Kidney (tissue), 14 donors: ENCODE data around the gene DSCAM. TPM values are rescaled to one million over a fixed set of nuclear protein-coding genes. Genes with fewer than 3 reads are reported as not detected.

Experiments used
- DNase-seq, 5 donors: peaks; one replicate each; pipeline ENCODE4 v3.0.0-alpha.2; 2013 to 2020
- FAIRE-seq: peaks from 2 replicates; lab custom pipeline; 2012; peaks lifted over from hg19 to GRCh38; lab: Jason Lieb, UNC
- H3K27ac ChIP-seq, 2 donors: one replicate each; pipeline ENCODE4 v1.7.0; 2013; ENCODE audit warnings: low read depth in 2 of 2, low read length in 2 of 2, inconsistent platforms in 1 of 2
- H3K27me3 ChIP-seq: one replicate; pipeline ENCODE4 v1.7.1; 2013; ENCODE audit warnings: low read length, inconsistent platforms; ENCODE audit not compliant: control insufficient read depth, insufficient read depth
- H3K36me3 ChIP-seq, 3 donors: one replicate each; pipeline versions ENCODE4 v1.7.0 to v1.7.1; 2013; ENCODE audit warnings: low read length in 3 of 3, control low read depth in 1 of 3, inconsistent platforms in 1 of 3; ENCODE audit not compliant: insufficient read depth in 3 of 3, control insufficient read depth in 2 of 3
- H3K4me1 ChIP-seq, 3 donors: one replicate each; pipeline versions ENCODE4 v1.7.0 to v1.7.1; 2013; ENCODE audit warnings: low read length in 3 of 3, inconsistent platforms in 1 of 3, low read depth in 1 of 3; ENCODE audit not compliant: control insufficient read depth in 2 of 3, insufficient read depth in 2 of 3
- H3K4me3 ChIP-seq, 3 donors: one replicate each; pipeline versions ENCODE4 v1.7.0 to v1.8.1; 2013; ENCODE audit warnings: low read length in 3 of 3, control low read depth in 1 of 3, inconsistent platforms in 1 of 3
- H3K9ac ChIP-seq, 3 donors: one replicate each; pipeline versions ENCODE4 v1.7.0 to v1.7.1; 2013; ENCODE audit warnings: low read length in 3 of 3, control low read depth in 1 of 3, inconsistent platforms in 1 of 3
- H3K9me3 ChIP-seq, 3 donors: one replicate each; pipeline versions ENCODE4 v1.7.0 to v1.7.1; 2013; ENCODE audit warnings: low read length in 3 of 3, control low read depth in 1 of 3, inconsistent platforms in 1 of 3; ENCODE audit not compliant: control insufficient read depth in 2 of 3, insufficient read depth in 1 of 3
- CTCF ChIP-seq: IDR thresholded peaks from 3 replicates; pipeline ENCODE4 v1.5.1; 2012; ENCODE audit warnings: mild to moderate bottlenecking, moderate library complexity, borderline replicate concordance; ENCODE audit not compliant: insufficient read depth; ENCODE audit errors: extremely low read depth
- intact Hi-C: fragments of 100-400 bp; cut with DNase I; formaldehyde crosslinking; loops from one replicate; pipeline ENCODE4 v1.11.1; 2022
- polyA plus RNA-seq: library from polyadenylated mRNA; stranded (reverse); fragments of 350-450 nt; fragmentation: Illumina TruSeq; extraction: RNeasy Lipid Tissue Mini Kit (QIAGEN cat#74804); gene quantifications from one replicate; pipeline ENCODE4 v1.2.3, GENCODE V29; 2014; ENCODE audit warnings: low read depth, low replicate concordance; ENCODE audit not compliant: insufficient read depth
- total RNA-seq: library from RNA; stranded (reverse); fragmentation: NEBNext Ultra II Directional; extraction: Animal tissue kit (Norgen Biotek cat#: 25700); gene quantifications from one replicate; pipeline ENCODE4 v1.2.1, GENCODE V29; 2021
- donor health status: control.
- donor health status: control.
- donor health status: control.
- donor health status: control.
- donor health status: control.
- donor health status: DM: yes; HTN: yes; CAD: no.
- donor health status: Normal renal cell carcinoma (clear cell type).

The DSCAM gene
- total and polyA plus RNA-seq, 2 donors from 2014 or later: not detected

DNA sequence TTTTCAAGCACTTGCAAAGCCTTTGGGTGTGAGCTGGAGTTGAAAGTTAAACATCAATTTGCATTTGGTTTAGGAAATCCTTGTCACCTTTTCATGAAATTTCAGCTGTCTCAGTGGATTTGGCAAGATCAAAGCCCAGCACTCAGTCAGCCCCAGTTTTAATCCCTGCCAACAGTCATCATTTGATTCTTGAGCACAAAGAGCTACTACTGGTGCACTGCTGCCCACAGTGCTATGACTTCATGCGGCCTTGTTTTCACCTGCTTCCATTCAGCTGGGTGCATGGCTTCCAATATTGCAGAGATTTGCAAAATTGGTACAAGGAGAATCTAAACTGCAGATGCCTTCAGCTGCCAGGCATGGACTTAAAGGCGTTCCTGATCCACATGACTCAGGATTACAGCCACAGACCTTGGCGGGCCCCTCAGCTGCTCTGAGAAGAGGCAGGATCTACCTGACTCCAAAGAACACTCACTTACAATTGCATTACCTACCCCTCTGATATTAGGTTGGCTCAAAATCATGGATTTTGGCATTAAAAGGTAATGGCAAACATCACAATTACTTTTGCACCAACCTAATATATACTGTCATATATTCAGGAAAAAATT lies 259.1 kb downstream of the DSCAM start:
- Histone ChIP-seq H3K9ac (no peak overlapping the region), H3K27me3 (no peaks in the 10 kb centered on the region), H3K4me1 (no peaks in the 10 kb centered on the region), H3K36me3 (no peaks in the 10 kb centered on the region), H3K27ac (no peak overlapping the region), H3K4me3 (no peak overlapping the region), H3K9me3 (no peaks in the 10 kb centered on the region)
- no peak for TF ChIP-seq CTCF
- FAIRE-seq: no peak
- no peak for DNase-seq
- intact Hi-C loops: no loop called here

- no peak overlapping the region for H3K27ac ChIP-seq
- H3K4me3 ChIP-seq: no peak overlapping the region
- H3K36me3 ChIP-seq: no peaks in the 10 kb centered on the region
- no peaks in the 10 kb centered on the region for H3K4me1 ChIP-seq
- no peak overlapping the region for H3K9ac ChIP-seq
- DNase-seq: no peak
- no peaks in the 10 kb centered on the region for H3K9me3 ChIP-seq
- no peak for FAIRE-seq
- no peaks in the 10 kb centered on the region for H3K27me3 ChIP-seq
- TF ChIP-seq CTCF: no peak
- intact Hi-C loops: no loop called here
Observed at GRCh38 chr21:40586575-40586974, 260.4 kb downstream of the DSCAM start.

- DNase-seq: no peak
- Histone ChIP-seq H3K27ac (no peak overlapping the region), H3K4me1 (no peaks in the 10 kb centered on the region), H3K27me3 (no peaks in the 10 kb centered on the region), H3K36me3 (no peaks in the 10 kb centered on the region), H3K9me3 (no peaks in the 10 kb centered on the region), H3K9ac (no peak overlapping the region), H3K4me3 (no peak overlapping the region)
- intact Hi-C loops: no loop called here
- TF ChIP-seq CTCF: no peak
- no peak for FAIRE-seq
Observed at GRCh38 chr21:40577285-40578043, 269.5 kb downstream of the DSCAM start.
